Lower lobe of right lung (tissue), 2 donors: ENCODE measurements around the gene NAV2. TPM values are rescaled to one million over a fixed set of nuclear protein-coding genes. Genes with fewer than 3 reads are reported as not detected.

Source experiments
- ATAC-seq, 2 donors: fragments of 200-7000 bp; cut with Tn5 transposase; one replicate each; pipeline ENCODE4 v1.9.1; 2020 to 2022; ENCODE audit warnings: mild to moderate bottlenecking in 2 of 2, moderate library complexity in 2 of 2
- DNase-seq: peaks from one replicate; pipeline ENCODE4 v3.0.0-alpha.2; 2020
- H3K27ac ChIP-seq: fragments of 200-600 bp; one replicate; pipeline ENCODE4 v1.8.0; 2022
- H3K27me3 ChIP-seq: fragments of 200-600 bp; one replicate; pipeline ENCODE4 v1.8.0; 2022; ENCODE audit warnings: low read depth
- H3K36me3 ChIP-seq: fragments of 200-600 bp; one replicate; pipeline ENCODE4 v1.8.0; 2022; ENCODE audit warnings: mild to moderate bottlenecking
- H3K4me1 ChIP-seq: fragments of 200-600 bp; one replicate; pipeline ENCODE4 v1.8.0; 2022
- H3K4me3 ChIP-seq: fragments of 200-600 bp; one replicate; pipeline ENCODE4 v1.8.0; 2022; ENCODE audit warnings: mild to moderate bottlenecking
- H3K9me3 ChIP-seq: fragments of 200-600 bp; one replicate; pipeline ENCODE4 v1.8.0; 2022
- CTCF ChIP-seq: fragments of 200-600 bp; IDR thresholded peaks from one replicate; pipeline ENCODE4 v1.8.0; 2022; ENCODE audit warnings: antibody characterized with exemption, mild to moderate bottlenecking
- intact Hi-C: fragments of 100-400 bp; cut with DNase I; formaldehyde crosslinking; loops from one replicate; pipeline ENCODE4 v1.11.0; 2022
- total RNA-seq: library from RNA; stranded (reverse); fragmentation: NEBNext Ultra II Directional; extraction: Animal tissue kit (Norgen Biotek cat#: 25700); gene quantifications from one replicate; pipeline ENCODE4 v1.2.1, GENCODE V29; 2021
- donor health status: DM: no; HTN: yes; CAD: no; lungs with severe emphysema.

NAV2 gene
- total RNA-seq, 1 donor from 2014 or later, result 36.9 TPM

- Histone ChIP-seq H3K36me3 (no peaks in the 10 kb centered on the region), H3K4me1 (peaks cover 28% of the 10 kb centered on the region), H3K27me3 (no peaks in the 10 kb centered on the region), H3K9me3 (no peaks in the 10 kb centered on the region), H3K27ac (no peak overlapping the region), H3K4me3 (no peak overlapping the region)
- TF ChIP-seq CTCF, result no peak
- intact Hi-C loops, result no loop called here
- peak in 1 of 2 donors; percentile 16 for ATAC-seq
- DNase-seq, result no peak
Measured at GRCh38 chr11:19770277-19770676, 57.6 kb downstream of the NAV2 start.

- no peak for TF ChIP-seq CTCF
- intact Hi-C loops, result no loop called here
- Histone ChIP-seq H3K27ac (no peak overlapping the region), H3K4me3 (no peak overlapping the region), H3K9me3 (no peaks in the 10 kb centered on the region), H3K4me1 (peaks cover 28% of the 10 kb centered on the region), H3K36me3 (no peaks in the 10 kb centered on the region), H3K27me3 (no peaks in the 10 kb centered on the region)
- no peak for ATAC-seq
- DNase-seq, result no peak
Measured at GRCh38 chr11:19771463-19771862, 58.8 kb downstream of the NAV2 start.

- no peak for ATAC-seq
- Histone ChIP-seq H3K36me3 (no peaks in the 10 kb centered on the region), H3K9me3 (no peaks in the 10 kb centered on the region), H3K27ac (no peak overlapping the region), H3K4me3 (no peak overlapping the region), H3K27me3 (no peaks in the 10 kb centered on the region), H3K4me1 (peaks cover 23% of the 10 kb centered on the region)
- intact Hi-C loops, result no loop called here
- TF ChIP-seq CTCF, result no peak
- DNase-seq, result no peak
Measured at GRCh38 chr11:19772480-19772879, 59.8 kb downstream of the NAV2 start.

- H3K27ac ChIP-seq, result no peak overlapping the region
- DNase-seq, result no peak
- H3K36me3 ChIP-seq, result no peaks in the 10 kb centered on the region
- peaks cover 10% of the 10 kb centered on the region for H3K4me1 ChIP-seq
- no peak for ATAC-seq
- no peak overlapping the region for H3K4me3 ChIP-seq
- TF ChIP-seq CTCF, result no peak
- H3K9me3 ChIP-seq, result no peaks in the 10 kb centered on the region
- intact Hi-C loops, result no loop called here
- no peaks in the 10 kb centered on the region for H3K27me3 ChIP-seq
Measured at GRCh38 chr11:19774329-19774728, 61.7 kb downstream of the NAV2 start.

GRCh38 chr11:19774817-19775580, 62.4 kb downstream of the NAV2 start:
- ATAC-seq (no peak), DNase-seq (no peak)
- Histone ChIP-seq H3K4me3 (no peak overlapping the region), H3K9me3 (no peaks in the 10 kb centered on the region), H3K27me3 (no peaks in the 10 kb centered on the region), H3K4me1 (peaks cover 8% of the 10 kb centered on the region), H3K27ac (no peak overlapping the region), H3K36me3 (no peaks in the 10 kb centered on the region)
- no peak for TF ChIP-seq CTCF
- intact Hi-C loops, result no loop called here
